GM12872 (cell line): ENCODE results near the gene COL16A1.

ENCODE experiments used
- TF ChIP-seq, protein P1 (sequence below): IDR thresholded peaks from 3 replicates; pipeline ENCODE4 v1.5.1; 2011; ENCODE audit warnings: low read depth, mild to moderate bottlenecking, low read length, moderate library complexity; ENCODE audit not compliant: insufficient read depth

The COL16A1 gene

DNA sequence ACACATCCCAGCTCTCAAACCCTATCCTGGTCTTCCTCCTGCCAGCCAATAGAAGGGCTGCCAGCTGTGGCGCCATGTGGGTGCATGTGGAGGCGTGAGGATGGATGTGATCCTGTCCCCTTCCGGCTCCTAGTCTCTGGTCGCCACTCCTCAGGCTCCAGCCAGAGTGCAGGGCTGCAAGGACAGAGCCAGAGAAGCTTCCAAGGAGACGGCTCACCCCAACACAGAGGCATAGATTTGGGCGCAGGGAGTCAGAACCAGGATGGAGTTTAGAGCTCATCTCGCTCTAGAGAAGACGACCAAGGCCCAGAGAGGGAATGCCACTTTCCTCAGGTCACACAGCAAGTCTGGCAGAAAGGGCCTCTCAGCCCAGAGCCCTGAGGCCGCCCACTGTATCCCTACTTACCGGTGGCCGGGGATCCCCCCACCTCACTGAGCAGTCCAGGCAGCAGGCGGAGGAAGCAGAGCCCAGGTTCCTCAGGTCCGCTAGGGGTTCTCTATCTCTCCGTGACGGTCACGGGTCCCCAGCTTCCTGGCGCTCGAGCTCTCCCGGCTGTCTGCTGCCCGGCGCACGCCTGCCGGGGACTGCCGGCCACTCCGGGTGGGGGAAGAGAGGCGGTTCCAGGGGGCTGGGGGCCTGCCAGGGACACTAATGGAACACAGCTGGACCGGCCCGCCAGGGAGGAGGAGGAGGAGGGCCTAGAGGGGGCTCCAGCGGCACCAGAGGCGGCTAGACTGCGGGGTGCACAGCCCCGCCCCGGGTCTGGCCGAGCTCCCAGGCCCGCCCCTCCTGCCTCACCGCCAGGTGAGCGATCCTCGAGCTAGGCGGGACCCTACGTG is at the start of gene COL16A1:
TSS of gene COL16A1 (minus strand) at position 587 of the 840 bp plus-strand sequence. CDS start 1,824 bp downstream, outside the sequence.
- TF ChIP-seq, protein P1, sequence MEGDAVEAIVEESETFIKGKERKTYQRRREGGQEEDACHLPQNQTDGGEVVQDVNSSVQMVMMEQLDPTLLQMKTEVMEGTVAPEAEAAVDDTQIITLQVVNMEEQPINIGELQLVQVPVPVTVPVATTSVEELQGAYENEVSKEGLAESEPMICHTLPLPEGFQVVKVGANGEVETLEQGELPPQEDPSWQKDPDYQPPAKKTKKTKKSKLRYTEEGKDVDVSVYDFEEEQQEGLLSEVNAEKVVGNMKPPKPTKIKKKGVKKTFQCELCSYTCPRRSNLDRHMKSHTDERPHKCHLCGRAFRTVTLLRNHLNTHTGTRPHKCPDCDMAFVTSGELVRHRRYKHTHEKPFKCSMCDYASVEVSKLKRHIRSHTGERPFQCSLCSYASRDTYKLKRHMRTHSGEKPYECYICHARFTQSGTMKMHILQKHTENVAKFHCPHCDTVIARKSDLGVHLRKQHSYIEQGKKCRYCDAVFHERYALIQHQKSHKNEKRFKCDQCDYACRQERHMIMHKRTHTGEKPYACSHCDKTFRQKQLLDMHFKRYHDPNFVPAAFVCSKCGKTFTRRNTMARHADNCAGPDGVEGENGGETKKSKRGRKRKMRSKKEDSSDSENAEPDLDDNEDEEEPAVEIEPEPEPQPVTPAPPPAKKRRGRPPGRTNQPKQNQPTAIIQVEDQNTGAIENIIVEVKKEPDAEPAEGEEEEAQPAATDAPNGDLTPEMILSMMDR = no peak

DNA sequence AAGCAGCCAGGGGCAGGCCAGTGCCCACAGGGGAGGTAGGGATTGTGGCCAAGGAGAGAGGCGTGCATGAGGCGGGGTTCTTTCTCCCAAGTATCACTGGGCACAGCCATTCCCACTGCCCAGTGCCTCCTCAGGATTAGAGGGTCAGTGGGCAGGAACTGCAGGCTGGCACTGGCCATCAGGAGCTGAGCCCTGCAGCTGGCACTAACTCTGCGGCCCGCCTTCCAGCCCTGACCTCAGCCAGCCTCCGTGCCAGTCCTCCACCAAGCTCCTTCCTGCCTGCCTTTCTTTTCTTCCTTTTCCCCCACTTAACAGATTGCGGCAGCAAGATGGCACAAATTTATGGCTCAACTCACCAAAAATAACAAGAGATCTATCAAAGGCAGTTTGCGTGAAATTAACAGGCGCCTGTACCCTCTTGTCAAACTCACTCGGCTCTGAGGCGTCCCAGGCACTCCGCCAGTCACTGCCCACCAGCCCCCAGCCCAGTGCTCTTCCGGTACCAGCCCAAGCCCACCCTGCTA is 49.2 kb upstream of the COL16A1 start:
- TF ChIP-seq, protein P1 = no peak

DNA sequence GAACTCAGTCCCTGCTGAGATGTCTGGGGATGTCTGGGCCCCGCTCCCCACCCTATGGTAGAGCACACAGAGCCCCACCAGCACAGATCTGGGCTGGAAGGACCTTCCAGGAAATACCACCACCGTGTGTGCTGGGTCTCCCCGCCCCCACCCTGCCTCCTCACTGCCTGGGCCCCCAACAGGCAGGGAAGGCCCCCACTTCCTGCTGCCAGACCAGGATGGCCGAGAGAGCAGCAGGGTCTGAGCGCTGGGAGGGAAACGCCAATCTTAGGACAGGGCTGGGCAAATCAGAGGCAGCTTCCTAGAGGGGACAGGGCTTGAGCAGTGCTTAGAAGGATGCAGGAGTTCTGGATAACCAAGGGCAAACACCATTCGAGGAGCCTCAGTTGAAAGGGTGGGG is 48.4 kb upstream of the COL16A1 start:
- TF ChIP-seq, protein P1 = no peak

DNA sequence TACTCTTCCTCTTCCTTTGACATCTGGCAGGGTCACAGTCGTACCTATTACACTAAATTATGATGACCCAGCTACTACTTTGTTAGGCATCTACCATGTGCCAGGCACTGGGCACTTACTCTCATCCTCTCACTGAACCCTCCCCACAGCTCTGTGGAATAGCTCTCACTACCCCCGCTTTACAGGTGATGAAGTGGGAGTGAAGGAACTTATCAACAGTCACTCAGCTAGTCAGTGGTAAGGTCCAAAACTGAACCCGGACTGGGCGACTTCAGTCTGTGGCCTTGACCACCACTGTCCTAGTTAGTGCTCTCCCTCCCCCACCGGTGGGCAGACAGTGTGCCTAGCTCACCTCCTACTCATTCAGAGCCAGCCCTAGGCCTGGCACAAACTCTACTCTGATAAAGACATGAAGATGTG is 48.0 kb upstream of the COL16A1 start:
- TF ChIP-seq, protein P1 = no peak

DNA sequence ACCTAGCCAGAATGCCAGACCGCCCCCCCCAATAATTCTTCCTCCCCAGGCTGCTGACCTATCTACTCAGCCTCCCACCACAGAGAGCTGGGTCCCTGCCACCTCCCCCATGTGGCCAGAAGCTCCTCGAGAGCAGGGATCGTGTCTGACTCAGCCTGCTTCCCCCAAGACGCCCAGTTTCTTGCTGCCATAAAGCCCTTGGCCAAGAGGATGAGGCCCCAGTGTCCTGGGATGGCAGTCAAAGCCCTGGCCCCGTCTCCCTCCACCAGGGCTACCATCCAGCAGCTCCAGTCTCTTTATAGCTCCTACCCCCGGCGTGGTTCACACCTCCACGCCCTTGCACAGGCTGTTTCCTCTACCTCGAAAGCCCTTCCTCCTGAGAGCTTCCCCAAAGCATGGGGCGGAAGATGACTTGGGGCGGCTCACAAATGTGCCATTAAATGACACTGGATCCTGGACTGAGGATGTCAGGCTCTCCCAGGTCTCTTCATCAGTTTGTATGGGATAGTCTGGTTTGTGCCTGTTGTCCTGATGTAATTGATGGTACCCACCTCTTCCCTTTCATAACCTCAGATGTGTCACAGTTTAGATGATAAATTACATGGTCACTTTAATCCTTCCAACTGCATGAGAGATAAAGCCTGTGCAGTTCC is 47.2 kb upstream of the COL16A1 start:
- TF ChIP-seq, protein P1 = no peak

DNA sequence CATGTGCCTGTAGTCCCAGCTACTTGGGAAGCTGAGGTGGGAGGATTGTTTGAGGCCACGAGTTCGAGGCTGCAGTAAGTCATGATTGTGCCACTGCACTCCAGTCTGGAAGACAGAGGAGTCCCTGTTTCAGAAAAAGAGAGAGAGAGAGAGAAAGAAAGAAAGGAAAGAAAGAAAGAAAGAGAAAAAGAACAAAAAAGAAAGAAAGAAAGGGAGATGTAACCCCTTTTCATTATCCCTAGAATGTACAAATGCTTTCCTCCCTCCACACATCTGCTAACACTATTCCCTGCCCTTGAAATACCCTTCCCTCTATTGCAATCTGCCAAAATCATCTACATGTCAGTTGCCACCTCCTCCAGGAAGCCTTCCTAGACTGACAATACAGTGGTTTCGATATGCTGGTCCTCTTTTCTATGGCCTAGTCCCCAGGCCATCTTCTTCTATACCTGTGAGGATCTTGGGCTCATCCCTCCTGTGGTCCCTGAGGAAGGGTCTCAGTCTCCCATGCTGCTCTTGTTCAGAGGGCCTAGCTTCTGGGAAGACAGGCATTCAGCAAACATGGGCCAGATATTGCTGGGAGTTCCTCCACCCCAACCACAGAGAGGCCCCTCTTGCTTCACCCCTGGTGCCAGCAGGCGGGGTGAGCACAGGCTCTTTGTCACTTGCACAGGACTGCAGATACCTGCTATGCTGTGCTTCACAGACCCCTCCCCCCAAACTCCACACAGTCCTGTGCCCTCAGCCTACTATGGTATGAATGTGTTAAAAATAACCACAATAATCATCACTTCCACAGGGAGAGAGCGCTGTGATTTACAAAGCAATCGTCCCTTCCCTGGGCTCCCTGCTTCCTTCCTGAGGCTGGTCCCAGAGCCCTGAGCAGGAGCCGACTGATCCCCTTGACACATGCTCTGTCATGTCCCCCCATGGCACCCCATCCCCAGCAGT is 46.2 kb upstream of the COL16A1 start:
- TF ChIP-seq, protein P1 = no peak
